Pulmonary artery endothelial cell (primary cell): ENCODE data around the gene MRPL18. TPM values are rescaled to one million over a fixed set of nuclear protein-coding genes. Genes with fewer than 3 reads are reported as not detected.

Experiments
- DNase-seq: peaks from one replicate; pipeline ENCODE4 v3.0.0-alpha.2; 2011; ENCODE audit warnings: low read depth, low spot score
- total RNA-seq: library from RNA; depleted of rRNA; stranded (reverse); fragments of >200 nt; gene quantifications from 2 replicates; pipeline ENCODE4 v1.2.3, GENCODE V29; 2014

The MRPL18 gene
- total RNA-seq, 1 donor from 2014 or later, result 80.0 TPM

DNA sequence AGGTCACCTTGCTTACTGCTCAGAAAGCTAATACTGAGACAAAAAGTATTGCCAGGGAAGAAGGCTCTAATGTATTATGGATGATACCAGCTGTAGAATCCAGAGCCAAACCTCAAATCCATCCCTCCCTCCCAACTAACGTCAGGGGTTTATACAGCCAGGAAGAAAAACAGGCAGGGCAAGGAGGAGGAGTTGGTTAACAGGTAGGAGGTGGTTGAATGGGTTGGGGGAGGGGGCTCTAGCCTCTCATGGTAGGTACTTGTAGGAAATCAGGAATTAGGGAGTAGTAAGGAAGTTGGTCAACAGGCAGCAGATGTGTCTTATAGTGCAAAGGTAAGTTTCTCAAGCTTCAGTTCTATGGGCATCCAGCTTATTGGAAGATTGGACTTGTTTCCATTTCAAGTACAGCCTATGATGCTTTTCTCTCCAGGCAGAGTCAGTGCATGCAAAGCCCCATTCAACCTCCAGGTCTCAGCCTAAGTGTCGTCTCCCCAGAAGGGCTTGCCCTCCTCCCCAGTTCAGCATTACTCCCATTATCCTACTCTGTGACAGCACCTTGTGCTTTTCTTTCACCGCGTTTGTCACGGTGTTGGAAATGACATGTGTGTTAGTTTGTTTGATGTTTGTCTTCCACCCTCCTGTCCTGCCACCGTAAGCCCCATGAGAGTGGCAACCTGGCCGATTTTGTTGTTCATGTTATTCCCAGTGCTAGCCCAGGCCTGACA lies 47.9 kb downstream of the MRPL18 start:
- no peak for DNase-seq

DNA sequence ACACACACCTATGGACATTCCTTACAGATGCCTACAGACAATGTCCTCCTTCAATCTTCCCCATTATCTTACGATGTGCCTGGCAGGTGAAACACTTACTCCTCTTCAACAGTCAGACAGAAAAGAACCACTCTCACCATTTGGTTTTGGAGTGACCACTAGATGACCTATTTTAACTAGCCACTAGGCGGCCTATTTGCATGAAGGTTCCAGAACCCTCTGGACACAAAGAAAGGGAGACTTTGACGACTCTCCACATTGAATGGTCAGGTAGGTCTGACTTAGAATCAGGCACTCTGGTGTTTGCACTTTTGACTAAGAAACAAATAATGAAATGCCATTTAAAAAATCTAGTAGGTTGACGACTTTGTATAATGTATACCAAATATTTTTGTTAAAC lies 51.8 kb downstream of the MRPL18 start:
- no peak for DNase-seq

DNA sequence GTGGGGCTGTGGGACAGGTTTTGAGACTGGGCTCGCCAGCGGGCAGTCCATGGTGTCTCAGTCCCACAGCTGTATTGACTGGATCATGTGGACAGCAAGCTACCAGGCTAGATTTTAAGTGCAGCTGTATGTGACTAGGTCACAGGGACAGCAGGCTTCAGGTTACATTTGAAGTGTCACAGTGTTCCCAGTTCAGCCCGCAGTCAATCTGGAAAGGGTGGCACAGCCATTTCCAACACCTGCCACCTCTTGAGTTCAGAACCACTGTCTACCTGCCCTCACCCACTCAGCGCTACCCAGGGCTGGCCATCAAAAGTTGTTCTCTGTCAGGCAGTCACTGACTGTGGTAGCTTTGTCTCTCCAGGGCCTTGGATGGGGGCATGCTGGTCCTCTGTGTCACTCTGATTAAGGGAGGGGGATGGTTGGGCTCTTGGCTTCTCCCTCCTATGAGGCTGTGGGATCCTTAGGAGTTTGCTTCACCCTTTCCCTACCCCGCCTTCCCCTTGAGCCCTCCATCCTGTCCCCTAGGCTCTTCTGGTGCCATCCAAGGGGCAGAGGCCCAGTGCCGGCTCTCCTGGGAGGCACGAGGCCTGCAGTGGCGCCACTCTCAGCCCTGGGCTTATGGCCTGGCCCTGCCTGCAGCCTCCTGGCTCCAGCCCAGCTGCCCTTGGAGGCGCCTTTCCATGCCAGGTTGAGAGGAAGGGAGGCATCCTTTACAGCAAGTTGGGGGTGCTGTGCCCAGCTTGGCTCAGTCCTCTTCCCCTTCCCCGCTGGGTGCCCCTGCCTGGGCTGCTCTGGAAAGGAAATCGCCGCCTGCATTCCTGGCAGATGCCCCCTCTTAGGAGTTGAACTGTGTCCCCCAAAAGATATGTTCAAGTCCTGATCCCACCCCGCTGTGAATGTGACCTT lies 54.7 kb downstream of the MRPL18 start:
- DNase-seq, result no peak

Other genes starting within 250 kb of the MRPL18 start
- 167 and 424 TPM in 2 replicates for gene SOD2, start 97.2 kb upstream of the MRPL18 start, total RNA-seq
- gene WTAP, start 63.0 kb upstream of the MRPL18 start, total RNA-seq, result 99.9 and 109 TPM in 2 replicates
- gene ACAT2, start 28.4 kb upstream of the MRPL18 start, total RNA-seq, result 89.4 and 94.0 TPM in 2 replicates
- 373 and 619 TPM in 2 replicates for gene TCP1, start 865 bp upstream of the MRPL18 start, total RNA-seq
- gene PNLDC1, start 9.8 kb downstream of the MRPL18 start, total RNA-seq, result 0.11 TPM in 1 of 2 replicates, not detected in the other
- not detected in 2 replicates for gene MAS1, start 100.5 kb downstream of the MRPL18 start, total RNA-seq
- 63.2 and 72.4 TPM in 2 replicates for gene IGF2R, start 178.6 kb downstream of the MRPL18 start, total RNA-seq